ENCODE data around the gene TSBP1. TPM values are rescaled to one million over a fixed set of nuclear protein-coding genes. Genes with fewer than 3 reads are reported as not detected.

Gene TSBP1
- total RNA-seq, 1 experiment from 2014 or later: not detected

DNA sequence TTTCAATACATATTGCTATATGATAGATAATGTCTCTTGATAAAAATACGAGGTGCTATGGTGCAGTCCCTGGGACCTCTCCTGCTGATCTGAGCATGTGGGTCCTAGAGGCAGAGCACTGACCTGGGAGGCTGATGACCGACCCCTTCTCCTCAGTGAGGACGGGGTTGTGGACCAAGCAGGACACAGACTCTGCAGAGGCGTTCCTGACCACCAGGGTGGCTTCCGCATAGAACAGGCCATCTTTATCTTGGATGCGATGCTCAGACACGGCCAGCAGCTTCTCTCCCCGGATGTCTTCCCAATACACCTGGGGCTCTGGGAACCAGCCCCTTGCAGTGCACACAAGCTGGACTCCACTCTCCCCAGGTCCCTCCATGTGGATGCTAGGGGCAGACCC, 31.1 kb upstream of the TSBP1 start:
- RAD21 ChIA-PET (ENCODE audit: low non-redundant PET in 1 of 2, low total read pairs in 2 of 2, uncharacterized antibody in 2 of 2, unreplicated experiment in 2 of 2): no interaction called here
- no TSS peak for BruUV-seq (replicated peaks)
- Histone ChIP-seq H3K27ac (ENCODE audit: low read depth, low read length) (no peak overlapping the region), H3K9me3 (ENCODE audit: control insufficient read depth in 1 of 2, insufficient read depth in 1 of 2, low read depth in 1 of 2, low read length in 2 of 2) (no peaks in the 10 kb centered on the region), H2AFZ (ENCODE audit: low read depth, low read length, poor library complexity, severe bottlenecking) (no peak overlapping the region), H3K27me3 (ENCODE audit: insufficient read depth, low read length) (no peaks in the 10 kb centered on the region), H3K4me3 (replicated peaks in 1 of 2; ENCODE audit: low read depth in 1 of 2, low read length in 2 of 2) (no peak overlapping the region), H3K9me2 (ENCODE audit: insufficient read depth) (no peaks in the 10 kb centered on the region), H3K4me2 (ENCODE audit: low read length) (no peak overlapping the region), H4K20me1 (ENCODE audit: insufficient read depth) (no peaks in the 10 kb centered on the region), H3K4me1 (ENCODE audit: control insufficient read depth in 1 of 2, insufficient read depth in 2 of 2, low read length in 2 of 2) (no peaks in the 10 kb centered on the region; a peak in 1 of 4 replicates), H3K9ac (ENCODE audit: low read length) (no peak overlapping the region), H3K79me2 (ENCODE audit: insufficient read depth, low read length) (no peaks in the 10 kb centered on the region), H3K36me3 (ENCODE audit: control insufficient read depth in 1 of 2, insufficient read depth in 2 of 2, low read length in 2 of 2) (no peaks in the 10 kb centered on the region)
- ATAC-seq: 0 out of 2 replicates have a peak, but pooled peaks have one; percentile 22
- TF ChIP-seq POLR2A (IDR thresholded peaks at IDR 0.05; ENCODE audit: borderline replicate concordance, extremely low read depth, insufficient read depth, insufficient read length) (no peak), YY1 (IDR thresholded peaks at IDR 0.05; ENCODE audit: extremely low read depth, insufficient replicate concordance, low read depth, low read length) (no peak), SP1 (IDR thresholded peaks at IDR 0.05; ENCODE audit: low read depth) (no peak), CBX3 (IDR thresholded peaks at IDR 0.05; ENCODE audit: low read depth) (no peak), ELF1 (IDR thresholded peaks at IDR 0.05; ENCODE audit: borderline replicate concordance, low read depth) (no peak)
- intact Hi-C loops (cut with micrococcal nuclease): no loop called here
- no peak for DNase-seq (ENCODE audit: low read depth, low spot score)
- CTCF ChIA-PET: interaction anchor here (1.8 to 2.9 kb wide), 2 partner anchors 11 to 383 kb away, joined by 8 to 11 read pairs; no protein-coding TSS in a partner anchor
- POLR2A ChIA-PET: no interaction called here

DNA sequence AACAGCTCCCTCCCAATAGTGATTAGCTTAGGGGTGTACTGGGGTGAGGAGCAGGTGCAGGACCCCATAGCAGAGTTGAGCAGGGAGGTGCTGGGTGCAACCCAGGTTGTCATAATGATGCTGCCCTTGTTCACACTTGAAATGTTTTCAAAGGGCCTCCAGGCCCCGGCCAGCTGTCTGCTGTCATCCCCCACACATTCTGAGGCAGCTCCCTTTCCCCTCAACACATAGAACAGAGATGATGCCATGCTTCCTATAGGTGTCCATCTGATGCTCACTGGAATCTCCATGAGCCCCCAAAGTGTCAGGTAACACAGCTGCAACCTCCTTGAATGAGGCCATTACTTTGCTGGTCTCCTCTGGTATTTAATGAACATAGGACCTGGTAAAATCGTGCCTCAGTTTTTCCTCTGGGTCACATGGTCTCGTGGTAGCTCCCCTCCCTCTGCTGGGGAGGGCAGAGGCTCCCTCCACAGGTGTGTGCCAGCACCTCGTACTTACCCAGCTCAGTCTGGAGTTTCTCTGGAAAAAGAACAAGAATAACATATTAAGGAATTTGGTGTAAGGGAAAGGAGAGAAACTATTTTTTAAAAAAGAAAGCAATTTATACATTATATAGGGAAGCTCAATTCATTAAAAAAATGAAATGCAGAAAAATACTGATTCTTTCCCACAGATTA, 29.7 kb upstream of the TSBP1 start:
- Histone ChIP-seq H3K9ac (ENCODE audit: low read length) (no peak overlapping the region), H3K4me1 (ENCODE audit: control insufficient read depth in 1 of 2, insufficient read depth in 2 of 2, low read length in 2 of 2) (peaks cover 0 to 7% of the 10 kb centered on the region in 2 experiments; a peak in 2 of 4 replicates), H4K20me1 (ENCODE audit: insufficient read depth) (no peaks in the 10 kb centered on the region), H3K79me2 (ENCODE audit: insufficient read depth, low read length) (no peaks in the 10 kb centered on the region), H3K27ac (ENCODE audit: low read depth, low read length) (no peak overlapping the region), H3K9me3 (ENCODE audit: control insufficient read depth in 1 of 2, insufficient read depth in 1 of 2, low read depth in 1 of 2, low read length in 2 of 2) (no peaks in the 10 kb centered on the region), H3K36me3 (ENCODE audit: control insufficient read depth in 1 of 2, insufficient read depth in 2 of 2, low read length in 2 of 2) (no peaks in the 10 kb centered on the region), H3K4me3 (replicated peaks in 1 of 2; ENCODE audit: low read depth in 1 of 2, low read length in 2 of 2) (no peak overlapping the region), H3K4me2 (ENCODE audit: low read length) (no peak overlapping the region), H2AFZ (ENCODE audit: low read depth, low read length, poor library complexity, severe bottlenecking) (no peak overlapping the region), H3K9me2 (ENCODE audit: insufficient read depth) (no peaks in the 10 kb centered on the region), H3K27me3 (ENCODE audit: insufficient read depth, low read length) (no peaks in the 10 kb centered on the region)
- no TSS peak for BruUV-seq (replicated peaks)
- ChIA-PET CTCF (interaction anchor here (0.8 to 2.9 kb wide), 4 partner anchors 9 to 384 kb away, joined by 3 to 11 read pairs (median 6); no protein-coding TSS in a partner anchor), POLR2A (interaction anchor here (0.9 kb wide), 1 partner anchor 31 kb away, joined by 3 read pairs; no protein-coding TSS in a partner anchor), RAD21 (ENCODE audit: low non-redundant PET in 1 of 2, low total read pairs in 2 of 2, uncharacterized antibody in 2 of 2, unreplicated experiment in 2 of 2) (no interaction called here)
- TF ChIP-seq SRF (IDR thresholded peaks at IDR 0.05; ENCODE audit: low read depth): no peak
- no peak for TF ChIP-seq POLR2A (IDR thresholded peaks at IDR 0.05; ENCODE audit: borderline replicate concordance, extremely low read depth, insufficient read depth, insufficient read length)
- TF ChIP-seq SIN3A (IDR thresholded peaks at IDR 0.05; ENCODE audit: low read depth): no peak
- TF ChIP-seq POLR2AphosphoS5 (IDR thresholded peaks at IDR 0.05; ENCODE audit: low read depth, low read length): no peak
- no peak for TF ChIP-seq EZH2phosphoT487 (IDR thresholded peaks at IDR 0.05; ENCODE audit: borderline replicate concordance)
- TF ChIP-seq RAD21 (IDR thresholded peaks at IDR 0.05; ENCODE audit: low read depth): no peak
- no peak for TF ChIP-seq JUND (IDR thresholded peaks at IDR 0.05)
- no peak for TF ChIP-seq ZFX (IDR thresholded peaks at IDR 0.05)
- no peak for TF ChIP-seq ZNF274 (IDR thresholded peaks at IDR 0.05; ENCODE audit: low read depth, low read length)
- TF ChIP-seq CEBPB (IDR thresholded peaks at IDR 0.05; ENCODE audit: low read depth): no peak
- no peak for TF ChIP-seq TCF7L2 (IDR thresholded peaks at IDR 0.05; ENCODE audit: borderline replicate concordance, extremely low read depth, insufficient read depth, insufficient read length)
- TF ChIP-seq, protein P1, sequence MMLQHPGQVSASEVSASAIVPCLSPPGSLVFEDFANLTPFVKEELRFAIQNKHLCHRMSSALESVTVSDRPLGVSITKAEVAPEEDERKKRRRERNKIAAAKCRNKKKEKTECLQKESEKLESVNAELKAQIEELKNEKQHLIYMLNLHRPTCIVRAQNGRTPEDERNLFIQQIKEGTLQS (IDR thresholded peaks at IDR 0.05): no peak
- TF ChIP-seq, protein P2, sequence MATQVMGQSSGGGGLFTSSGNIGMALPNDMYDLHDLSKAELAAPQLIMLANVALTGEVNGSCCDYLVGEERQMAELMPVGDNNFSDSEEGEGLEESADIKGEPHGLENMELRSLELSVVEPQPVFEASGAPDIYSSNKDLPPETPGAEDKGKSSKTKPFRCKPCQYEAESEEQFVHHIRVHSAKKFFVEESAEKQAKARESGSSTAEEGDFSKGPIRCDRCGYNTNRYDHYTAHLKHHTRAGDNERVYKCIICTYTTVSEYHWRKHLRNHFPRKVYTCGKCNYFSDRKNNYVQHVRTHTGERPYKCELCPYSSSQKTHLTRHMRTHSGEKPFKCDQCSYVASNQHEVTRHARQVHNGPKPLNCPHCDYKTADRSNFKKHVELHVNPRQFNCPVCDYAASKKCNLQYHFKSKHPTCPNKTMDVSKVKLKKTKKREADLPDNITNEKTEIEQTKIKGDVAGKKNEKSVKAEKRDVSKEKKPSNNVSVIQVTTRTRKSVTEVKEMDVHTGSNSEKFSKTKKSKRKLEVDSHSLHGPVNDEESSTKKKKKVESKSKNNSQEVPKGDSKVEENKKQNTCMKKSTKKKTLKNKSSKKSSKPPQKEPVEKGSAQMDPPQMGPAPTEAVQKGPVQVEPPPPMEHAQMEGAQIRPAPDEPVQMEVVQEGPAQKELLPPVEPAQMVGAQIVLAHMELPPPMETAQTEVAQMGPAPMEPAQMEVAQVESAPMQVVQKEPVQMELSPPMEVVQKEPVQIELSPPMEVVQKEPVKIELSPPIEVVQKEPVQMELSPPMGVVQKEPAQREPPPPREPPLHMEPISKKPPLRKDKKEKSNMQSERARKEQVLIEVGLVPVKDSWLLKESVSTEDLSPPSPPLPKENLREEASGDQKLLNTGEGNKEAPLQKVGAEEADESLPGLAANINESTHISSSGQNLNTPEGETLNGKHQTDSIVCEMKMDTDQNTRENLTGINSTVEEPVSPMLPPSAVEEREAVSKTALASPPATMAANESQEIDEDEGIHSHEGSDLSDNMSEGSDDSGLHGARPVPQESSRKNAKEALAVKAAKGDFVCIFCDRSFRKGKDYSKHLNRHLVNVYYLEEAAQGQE (IDR thresholded peaks at IDR 0.05; ENCODE audit: low read depth): no peak
- TF ChIP-seq FOSL1 (IDR thresholded peaks at IDR 0.05; ENCODE audit: low read depth): no peak
- no peak for ATAC-seq
- intact Hi-C loops (cut with micrococcal nuclease): no loop called here
- DNase-seq (ENCODE audit: low read depth, low spot score): no peak

All from HCT116 (cell line).